B cell (primary cell): ENCODE results near the gene CNR1.

ENCODE experiments used
- CTCF ChIP-seq: fragments of 200-600 bp; IDR thresholded peaks from one replicate; pipeline ENCODE4 v1.8.0; 2022; ENCODE audit warnings: antibody characterized with exemption, mild to moderate bottlenecking
- EZH2 ChIP-seq: IDR thresholded peaks from 2 replicates; pipeline ENCODE4 v1.6.1; 2012; ENCODE audit warnings: borderline replicate concordance, low read depth, mild to moderate bottlenecking, moderate library complexity, low read length; ENCODE audit not compliant: insufficient read depth, poor library complexity, severe bottlenecking

- TF ChIP-seq CTCF = no peak
- TF ChIP-seq EZH2 = no peak
Measured at GRCh38 chr6:88166493-88167351, 575 bp upstream of the CNR1 start.
